HepG2 (cell line): ENCODE data around the gene UBAC1. TPM values are rescaled to one million over a fixed set of nuclear protein-coding genes. Genes with fewer than 3 reads are reported as not detected.

ENCODE experiments used
- DNMT1 ChIP-seq: sonication (generic); formaldehyde crosslinking; IDR thresholded peaks from 2 replicates; pipeline ENCODE4 v1.5.1; 2020; ENCODE audit warnings: mild to moderate bottlenecking, missing genetic modification reagents
- FOXC1 ChIP-seq: sonication (generic); formaldehyde crosslinking; IDR thresholded peaks from 2 replicates; pipeline ENCODE4 v1.8.0; 2022; ENCODE audit warnings: mild to moderate bottlenecking, missing genetic modification reagents, borderline replicate concordance
- HNRNPUL1 ChIP-seq: fragments of 200-400 bp; formaldehyde crosslinking; IDR thresholded peaks from 2 replicates; pipeline ENCODE4 v1.6.1; 2017; ENCODE audit warnings: low read depth, mild to moderate bottlenecking, low read length, moderate library complexity
- PAF1 ChIP-seq: IDR thresholded peaks from 2 replicates; pipeline ENCODE4 v1.6.1; 2016; ENCODE audit warnings: missing genetic modification reagents, missing compliant biosample characterization
- PHF21A ChIP-seq: sonication (generic); formaldehyde crosslinking; IDR thresholded peaks from 2 replicates; pipeline ENCODE4 v1.5.0; 2020; ENCODE audit warnings: mild to moderate bottlenecking, missing genetic modification reagents
- RAD51 ChIP-seq: fragments of 450-650 bp; IDR thresholded peaks from 2 replicates; pipeline ENCODE4 v1.6.1; 2016; ENCODE audit warnings: borderline replicate concordance
- RFXANK ChIP-seq: IDR thresholded peaks from 2 replicates; pipeline ENCODE4 v1.6.1; 2016
- SALL2 ChIP-seq: sonication (generic); formaldehyde crosslinking; IDR thresholded peaks from 2 replicates; pipeline ENCODE4 v1.8.1; 2023; ENCODE audit warnings: mild to moderate bottlenecking, missing genetic modification reagents, inconsistent platforms
- SMARCE1 ChIP-seq: fragments of 450-650 bp; IDR thresholded peaks from 2 replicates; pipeline ENCODE4 v1.6.1; 2017; ENCODE audit warnings: borderline replicate concordance
- SP140L ChIP-seq: sonication (generic); formaldehyde crosslinking; IDR thresholded peaks from 2 replicates; pipeline ENCODE4 v1.4.0; 2020; ENCODE audit warnings: missing genetic modification reagents, borderline replicate concordance
- ZNF17 ChIP-seq: sonication (generic); formaldehyde crosslinking; IDR thresholded peaks from 2 replicates; pipeline ENCODE4 v1.5.0; 2020; ENCODE audit warnings: mild to moderate bottlenecking, missing genetic modification reagents
- ZNF563 ChIP-seq: sonication (generic); formaldehyde crosslinking; IDR thresholded peaks from 2 replicates; pipeline ENCODE4 v1.8.0; 2022; ENCODE audit warnings: mild to moderate bottlenecking, moderate library complexity, missing genetic modification reagents
- ZNF644 ChIP-seq: IDR thresholded peaks from 2 replicates; pipeline ENCODE4 v1.6.1; 2016; ENCODE audit warnings: low read depth
- polyA plus RNA-seq, 8 experiments: library from polyadenylated mRNA; depleted of rRNA in 3 of 8; stranded (reverse) in 7 of 8; unstranded in 1 of 8; fragments of >200 nt; fragmentation: Illumina TruSeq in 4 of 8; extraction: Trizol in 4 of 8; gene quantifications; 2 replicates each; pipeline versions ENCODE4 v1.2.1 to v1.2.3, GENCODE V29; 2011 to 2016; ENCODE audit warnings: low read depth in 4 of 8, missing spikeins in 1 of 8, mixed read lengths in 1 of 8; ENCODE audit not compliant: insufficient read depth in 1 of 8
- total RNA-seq, 5 experiments: library from RNA; depleted of rRNA; stranded (reverse); fragments of >200 nt; fragmentation: Illumina TruSeq; extraction: Trizol; gene quantifications; 2 replicates each; pipeline ENCODE4 v1.2.3, GENCODE V29; 2016; ENCODE audit warnings: low read depth in 1 of 5
- TF ChIP-seq, protein P1 (sequence below): sonication (generic); formaldehyde crosslinking; IDR thresholded peaks from 2 replicates; pipeline ENCODE4 v1.4.0; 2020; ENCODE audit warnings: mild to moderate bottlenecking, missing genetic modification reagents
- TF ChIP-seq, protein P2 (sequence below): IDR thresholded peaks from 2 replicates; pipeline ENCODE4 v1.6.1; 2016; ENCODE audit warnings: mild to moderate bottlenecking, missing biosample characterization, missing genetic modification reagents
- TF ChIP-seq, protein P3 (sequence below): sonication (generic); formaldehyde crosslinking; IDR thresholded peaks from 2 replicates; pipeline ENCODE4 v1.4.0; 2020; ENCODE audit warnings: mild to moderate bottlenecking, missing genetic modification reagents
- TF ChIP-seq, protein P4 (sequence below): sonication (generic); formaldehyde crosslinking; conservative IDR thresholded peaks from 2 replicates; pipeline ENCODE4 v1.4.0; 2020; ENCODE audit warnings: missing genetic modification reagents
- TF ChIP-seq, protein P5 (sequence below): sonication (generic); formaldehyde crosslinking; IDR thresholded peaks from 2 replicates; pipeline ENCODE4 v1.9.0; 2021; ENCODE audit warnings: missing genetic modification reagents, borderline replicate concordance
- TF ChIP-seq, protein P6 (sequence below): sonication (generic); formaldehyde crosslinking; IDR thresholded peaks from 2 replicates; pipeline ENCODE4 v1.4.0; 2020; ENCODE audit warnings: missing genetic modification reagents
- TF ChIP-seq, protein P7 (sequence below): sonication (generic); formaldehyde crosslinking; IDR thresholded peaks from 2 replicates; pipeline ENCODE4 v1.8.0; 2022; ENCODE audit warnings: missing genetic modification reagents, mild to moderate bottlenecking, inconsistent platforms, borderline replicate concordance

The UBAC1 gene
- total and polyA plus RNA-seq, 2 of the 13 experiments (the other 11 are each of a cell fraction or from before 2014, with no cell fraction given), result 32.2 to 34.1 TPM

DNA sequence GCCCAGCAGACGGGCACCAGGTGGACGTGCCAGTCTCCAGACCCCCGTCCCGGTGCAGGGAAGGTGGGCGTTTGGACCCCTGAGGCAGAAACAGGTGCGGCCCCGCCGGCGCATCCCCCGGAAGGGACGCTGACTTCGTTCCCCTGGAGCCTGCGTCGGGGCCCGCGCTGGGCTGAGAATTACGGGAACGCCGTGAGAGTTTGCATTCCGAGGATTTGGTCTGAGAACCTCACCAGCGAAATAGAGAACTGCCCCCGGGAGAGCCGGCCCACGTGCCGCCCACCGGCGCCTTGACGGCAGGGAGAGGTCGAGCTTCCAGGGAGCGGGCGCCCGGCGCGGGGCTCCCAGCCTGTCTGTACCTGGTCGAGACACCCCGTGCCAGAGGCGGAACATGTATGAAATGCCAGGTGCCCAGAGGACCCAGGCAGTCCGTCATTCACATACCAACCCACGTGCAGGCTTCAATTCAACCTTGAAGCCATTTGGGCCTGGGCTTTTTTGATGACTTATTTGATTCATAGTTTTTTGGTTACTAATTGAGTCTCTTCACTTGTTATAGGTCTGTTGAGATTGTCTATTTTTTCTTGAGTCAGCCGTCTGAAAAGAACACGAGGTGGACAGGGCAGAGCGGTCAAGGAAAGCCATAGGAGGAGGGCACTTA, 53.0 kb downstream of the UBAC1 start (continued):
- TF ChIP-seq ZNF644, result no peak
- TF ChIP-seq, protein P1, sequence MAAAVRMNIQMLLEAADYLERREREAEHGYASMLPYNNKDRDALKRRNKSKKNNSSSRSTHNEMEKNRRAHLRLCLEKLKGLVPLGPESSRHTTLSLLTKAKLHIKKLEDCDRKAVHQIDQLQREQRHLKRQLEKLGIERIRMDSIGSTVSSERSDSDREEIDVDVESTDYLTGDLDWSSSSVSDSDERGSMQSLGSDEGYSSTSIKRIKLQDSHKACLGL, result peak; percentile 91
- TF ChIP-seq, protein P2, sequence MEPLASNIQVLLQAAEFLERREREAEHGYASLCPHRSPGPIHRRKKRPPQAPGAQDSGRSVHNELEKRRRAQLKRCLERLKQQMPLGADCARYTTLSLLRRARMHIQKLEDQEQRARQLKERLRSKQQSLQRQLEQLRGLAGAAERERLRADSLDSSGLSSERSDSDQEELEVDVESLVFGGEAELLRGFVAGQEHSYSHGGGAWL (CRISPR knock-in tag), result peak; percentile 43; the same call in 1 of the 2 replicates
- no peak for TF ChIP-seq ZNF17 (CRISPR knock-in tag)
- no peak for TF ChIP-seq RAD51
- no peak for TF ChIP-seq FOXC1
- TF ChIP-seq PHF21A (CRISPR knock-in tag), result no peak
- TF ChIP-seq, protein P3, sequence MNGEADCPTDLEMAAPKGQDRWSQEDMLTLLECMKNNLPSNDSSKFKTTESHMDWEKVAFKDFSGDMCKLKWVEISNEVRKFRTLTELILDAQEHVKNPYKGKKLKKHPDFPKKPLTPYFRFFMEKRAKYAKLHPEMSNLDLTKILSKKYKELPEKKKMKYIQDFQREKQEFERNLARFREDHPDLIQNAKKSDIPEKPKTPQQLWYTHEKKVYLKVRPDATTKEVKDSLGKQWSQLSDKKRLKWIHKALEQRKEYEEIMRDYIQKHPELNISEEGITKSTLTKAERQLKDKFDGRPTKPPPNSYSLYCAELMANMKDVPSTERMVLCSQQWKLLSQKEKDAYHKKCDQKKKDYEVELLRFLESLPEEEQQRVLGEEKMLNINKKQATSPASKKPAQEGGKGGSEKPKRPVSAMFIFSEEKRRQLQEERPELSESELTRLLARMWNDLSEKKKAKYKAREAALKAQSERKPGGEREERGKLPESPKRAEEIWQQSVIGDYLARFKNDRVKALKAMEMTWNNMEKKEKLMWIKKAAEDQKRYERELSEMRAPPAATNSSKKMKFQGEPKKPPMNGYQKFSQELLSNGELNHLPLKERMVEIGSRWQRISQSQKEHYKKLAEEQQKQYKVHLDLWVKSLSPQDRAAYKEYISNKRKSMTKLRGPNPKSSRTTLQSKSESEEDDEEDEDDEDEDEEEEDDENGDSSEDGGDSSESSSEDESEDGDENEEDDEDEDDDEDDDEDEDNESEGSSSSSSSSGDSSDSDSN (CRISPR knock-in tag), result peak; percentile 38; the same call in 1 of the 2 replicates
- peak; percentile 9; the same call in 1 of the 2 replicates for TF ChIP-seq SALL2
- TF ChIP-seq, protein P4, sequence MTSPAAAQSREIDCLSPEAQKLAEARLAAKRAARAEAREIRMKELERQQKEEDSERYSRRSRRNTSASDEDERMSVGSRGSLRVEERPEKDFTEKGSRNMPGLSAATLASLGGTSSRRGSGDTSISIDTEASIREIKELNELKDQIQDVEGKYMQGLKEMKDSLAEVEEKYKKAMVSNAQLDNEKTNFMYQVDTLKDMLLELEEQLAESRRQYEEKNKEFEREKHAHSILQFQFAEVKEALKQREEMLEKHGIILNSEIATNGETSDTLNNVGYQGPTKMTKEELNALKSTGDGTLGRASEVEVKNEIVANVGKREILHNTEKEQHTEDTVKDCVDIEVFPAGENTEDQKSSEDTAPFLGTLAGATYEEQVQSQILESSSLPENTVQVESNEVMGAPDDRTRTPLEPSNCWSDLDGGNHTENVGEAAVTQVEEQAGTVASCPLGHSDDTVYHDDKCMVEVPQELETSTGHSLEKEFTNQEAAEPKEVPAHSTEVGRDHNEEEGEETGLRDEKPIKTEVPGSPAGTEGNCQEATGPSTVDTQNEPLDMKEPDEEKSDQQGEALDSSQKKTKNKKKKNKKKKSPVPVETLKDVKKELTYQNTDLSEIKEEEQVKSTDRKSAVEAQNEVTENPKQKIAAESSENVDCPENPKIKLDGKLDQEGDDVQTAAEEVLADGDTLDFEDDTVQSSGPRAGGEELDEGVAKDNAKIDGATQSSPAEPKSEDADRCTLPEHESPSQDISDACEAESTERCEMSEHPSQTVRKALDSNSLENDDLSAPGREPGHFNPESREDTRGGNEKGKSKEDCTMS (CRISPR knock-in tag), result no peak
- no peak for TF ChIP-seq RFXANK
- TF ChIP-seq SMARCE1, result no peak
- TF ChIP-seq, protein P5, sequence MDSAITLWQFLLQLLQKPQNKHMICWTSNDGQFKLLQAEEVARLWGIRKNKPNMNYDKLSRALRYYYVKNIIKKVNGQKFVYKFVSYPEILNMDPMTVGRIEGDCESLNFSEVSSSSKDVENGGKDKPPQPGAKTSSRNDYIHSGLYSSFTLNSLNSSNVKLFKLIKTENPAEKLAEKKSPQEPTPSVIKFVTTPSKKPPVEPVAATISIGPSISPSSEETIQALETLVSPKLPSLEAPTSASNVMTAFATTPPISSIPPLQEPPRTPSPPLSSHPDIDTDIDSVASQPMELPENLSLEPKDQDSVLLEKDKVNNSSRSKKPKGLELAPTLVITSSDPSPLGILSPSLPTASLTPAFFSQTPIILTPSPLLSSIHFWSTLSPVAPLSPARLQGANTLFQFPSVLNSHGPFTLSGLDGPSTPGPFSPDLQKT (CRISPR knock-in tag), result 0 out of 2 replicates have a peak, but pooled peaks have one; percentile 34
- TF ChIP-seq PAF1, result no peak
- 0 out of 2 replicates have a peak, but pooled peaks have one; percentile 9 for TF ChIP-seq ZNF563 (CRISPR knock-in tag)
- TF ChIP-seq DNMT1 (CRISPR knock-in tag), result 0 out of 2 replicates have a peak, but pooled peaks have one; percentile 22
- no peak for TF ChIP-seq HNRNPUL1
- TF ChIP-seq, protein P6, sequence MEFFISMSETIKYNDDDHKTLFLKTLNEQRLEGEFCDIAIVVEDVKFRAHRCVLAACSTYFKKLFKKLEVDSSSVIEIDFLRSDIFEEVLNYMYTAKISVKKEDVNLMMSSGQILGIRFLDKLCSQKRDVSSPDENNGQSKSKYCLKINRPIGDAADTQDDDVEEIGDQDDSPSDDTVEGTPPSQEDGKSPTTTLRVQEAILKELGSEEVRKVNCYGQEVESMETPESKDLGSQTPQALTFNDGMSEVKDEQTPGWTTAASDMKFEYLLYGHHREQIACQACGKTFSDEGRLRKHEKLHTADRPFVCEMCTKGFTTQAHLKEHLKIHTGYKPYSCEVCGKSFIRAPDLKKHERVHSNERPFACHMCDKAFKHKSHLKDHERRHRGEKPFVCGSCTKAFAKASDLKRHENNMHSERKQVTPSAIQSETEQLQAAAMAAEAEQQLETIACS (CRISPR knock-in tag), result no peak
- no peak for TF ChIP-seq SP140L (CRISPR knock-in tag)
- TF ChIP-seq, protein P7, sequence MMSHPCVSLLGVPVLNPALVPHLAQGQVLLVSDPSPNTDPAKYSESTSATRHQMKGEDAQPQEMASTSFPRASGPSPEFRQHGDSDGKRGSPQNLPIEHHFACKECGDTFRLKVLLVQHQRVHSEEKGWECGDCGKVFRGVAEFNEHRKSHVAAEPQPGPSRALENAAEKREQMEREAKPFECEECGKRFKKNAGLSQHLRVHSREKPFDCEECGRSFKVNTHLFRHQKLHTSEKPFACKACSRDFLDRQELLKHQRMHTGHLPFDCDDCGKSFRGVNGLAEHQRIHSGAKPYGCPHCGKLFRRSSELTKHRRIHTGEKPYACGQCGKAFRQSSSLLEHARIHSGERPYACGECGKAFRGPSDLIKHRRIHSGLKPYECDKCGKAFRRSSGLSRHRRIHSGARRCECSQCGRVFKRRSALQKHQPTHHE, result peak; percentile 72; the same call in 1 of the 2 replicates
